Adrenal gland (tissue), 12 donors: ENCODE data around the gene SLC1A5. TPM values are rescaled to one million over a fixed set of nuclear protein-coding genes. Genes with fewer than 3 reads are reported as not detected.

Experiments used
- DNase-seq, 7 donors: peaks; one replicate each; pipeline ENCODE4 v3.0.0-alpha.2; 2019 to 2020
- H3K27ac ChIP-seq, 5 donors: fragments of 200-600 bp; sonication (generic) in 4 of 5; 1 replicate in 3 of 5; 2 replicates in 2 of 5; pipeline versions ENCODE4 v1.5.1 to v1.8.0; 2016 to 2020; ENCODE audit warnings: mild to moderate bottlenecking in 1 of 5
- H3K27me3 ChIP-seq: fragments of 200-600 bp; 2 replicates; pipeline ENCODE4 v1.8.0; 2021
- H3K36me3 ChIP-seq, 2 donors: fragments of 200-600 bp; replicated peaks in 1 of 2; 1 replicate in 1 of 2; 2 replicates in 1 of 2; pipeline versions ENCODE4 v1.5.1 to v1.8.0; 2018 to 2022
- H3K4me1 ChIP-seq, 2 donors: fragments of 200-600 bp; replicated peaks in 1 of 2; 1 replicate in 1 of 2; 2 replicates in 1 of 2; pipeline versions ENCODE4 v1.5.1 to v1.8.0; 2018 to 2021
- H3K4me3 ChIP-seq, 4 donors: fragments of 200-600 bp; sonication (generic) in 3 of 4; one replicate each; pipeline ENCODE4 v1.5.1; 2016 to 2018
- H3K9me3 ChIP-seq, 3 donors: fragments of 200-600 bp; sonication (generic) in 1 of 3; replicated peaks in 1 of 3; 1 replicate in 2 of 3; 2 replicates in 1 of 3; pipeline versions ENCODE4 v1.5.1 to v1.8.0; 2016 to 2021
- CTCF ChIP-seq, 6 experiments: fragments of 450-650 bp in 4 of 6; fragments of 200-600 bp in 2 of 6; sonication (generic) in 1 of 6; IDR thresholded peaks; 1 replicate in 5 of 6; 2 replicates in 1 of 6; pipeline versions ENCODE4 v1.5.1 to v1.8.0; 2016 to 2021; ENCODE audit warnings: antibody characterized with exemption in 6 of 6, mild to moderate bottlenecking in 2 of 6, moderate library complexity in 1 of 6
- POLR2A ChIP-seq, 2 donors: fragments of 450-650 bp; IDR thresholded peaks; one replicate each; pipeline ENCODE4 v1.6.1; 2017; ENCODE audit warnings: antibody characterized with exemption in 2 of 2, mild to moderate bottlenecking in 2 of 2, moderate library complexity in 1 of 2
- WGBS, 4 donors: extraction: QIAGEN DNeasy Blood & Tissue Kit in 2 of 4; methylation state at CpG; one replicate each; pipeline versions ENCODE4 v1.1.5 to v1.1.7; 2013 to 2017; 5-methylcytosine and 5-hydroxymethylcytosine counted together
- intact Hi-C, 2 donors: fragments of 100-400 bp; cut with DNase I; formaldehyde crosslinking; loops; one replicate each; pipeline versions ENCODE4 v1.14.1 to v1.15.0; 2022 to 2023
- polyA plus RNA-seq, 3 donors: library from polyadenylated mRNA; stranded (reverse); fragments of 200-250 nt in 2 of 3; fragments of 350-450 nt in 1 of 3; fragmentation: Illumina TruSeq in 1 of 3; extraction: RNeasy Lipid Tissue Mini Kit (QIAGEN cat#74804) in 1 of 3; gene quantifications; one replicate each; pipeline ENCODE4 v1.2.3, GENCODE V29; 2013 to 2014
- small RNA-seq, 2 donors: library from RNA; depleted of rRNA; stranded (forward); fragments of <200 nt; gene quantifications; one replicate each; pipeline ENCODE3, GENCODE V24; 2016
- total RNA-seq, 9 donors: library from RNA; depleted of rRNA in 4 of 9; stranded (reverse); fragments of >200 nt in 4 of 9; fragments of 120-200 nt in 1 of 9; fragmentation: NEBNext Ultra II Directional in 1 of 9; extraction: Animal tissue kit (Norgen Biotek cat#: 25700) in 1 of 9; gene quantifications; one replicate each; pipeline versions ENCODE4 v1.1.0 to v1.2.4, GENCODE V29; 2013 to 2023
- donor health status: healthy with polysubstance abuse.
- donor health status: Bipolar disorder and iron deficiency.
- donor health status: DM: yes; HTN: yes; CAD: no.
- donor health status: DM: no; HTN: no; CAD: no.
- donor health status: DM: no; HTN: no; CAD: no.
- donor health status: DM: yes; HTN: yes; CAD: no.

The SLC1A5 gene
- total and polyA plus RNA-seq, 12 donors = 4.7 to 56.9 (median 28.5) TPM

GRCh38 chr19:46726551-46726950 is 61.8 kb downstream of the SLC1A5 start:
- TF ChIP-seq CTCF (IDR thresholded peaks at IDR 0.05) (no peak), POLR2A (IDR thresholded peaks at IDR 0.05) (no peak)

GRCh38 chr19:46725859-46726393 is 62.5 kb downstream of the SLC1A5 start:
- no peak for DNase-seq
- intact Hi-C loops = no loop called here
- H3K9me3 ChIP-seq = no peaks in the 10 kb centered on the region
- WGBS, 4 donors = 69 to 84% (median 75%) methylated on average over 9 of the region's 9 CpGs
- peak overlapping the region in 1 of 5 donors; percentile 17 for H3K27ac ChIP-seq
- H3K36me3 ChIP-seq = peaks cover 0 to 95% of the 10 kb centered on the region in 2 donors
- peaks cover 7 to 33% of the 10 kb centered on the region in 2 donors for H3K4me1 ChIP-seq
- TF ChIP-seq CTCF (IDR thresholded peaks at IDR 0.05) = no peak
- TF ChIP-seq POLR2A (IDR thresholded peaks at IDR 0.05) = no peak
- H3K27me3 ChIP-seq = no peaks in the 10 kb centered on the region
- H3K4me3 ChIP-seq = no peak overlapping the region

More at GRCh38 chr19:46726551-46726950, 61.8 kb downstream of the SLC1A5 start:
- Histone ChIP-seq H3K27ac (peak overlapping the region in 2 of 5 donors; percentile 17 to 73), H3K27me3 (no peaks in the 10 kb centered on the region), H3K9me3 (no peaks in the 10 kb centered on the region), H3K4me1 (peaks cover 11 to 39% of the 10 kb centered on the region in 2 donors), H3K36me3 (peaks cover 0 to 90% of the 10 kb centered on the region in 2 donors), H3K4me3 (no peak overlapping the region)
- intact Hi-C loops = no loop called here
- 74 to 88% (median 83%) methylated on average over 6 to 10 of the region's 10 CpGs for WGBS, 4 donors
- DNase-seq = no peak

- no peaks in the 10 kb centered on the region for H3K27me3 ChIP-seq
- no peak overlapping the region for H3K27ac ChIP-seq
- H3K4me3 ChIP-seq = no peak overlapping the region
- no peaks in the 10 kb centered on the region for H3K9me3 ChIP-seq
- H3K36me3 ChIP-seq = peaks cover 0 to 97% of the 10 kb centered on the region in 2 donors
- DNase-seq = no peak
- WGBS, 4 donors = 88 to 94% (median 92%) methylated on average over 16 to 26 of the region's 26 CpGs
- no peak for TF ChIP-seq POLR2A (IDR thresholded peaks at IDR 0.05)
- intact Hi-C loops = no loop called here
- peaks cover 0 to 26% of the 10 kb centered on the region in 2 donors for H3K4me1 ChIP-seq
Measured at GRCh38 chr19:46725036-46725820, 63.2 kb downstream of the SLC1A5 start.

Small RNA genes within 50 kb of the gene (small RNA-seq; reads per million reads assigned to genes)
- 0 reads per million in 2 donors for gene AC008622.3
- 0 reads per million in 2 donors for gene HNRNPMP2
- gene RF00019 = 0 reads per million in 2 donors

Other genes with a start within 250 kb of the SLC1A5 start
- 100 to 1,000 TPM; 177 to 334 (median 271) TPM for gene CALM3, start 187.3 kb downstream of the SLC1A5 start, total RNA-seq
- 100 to 1,000 TPM; 219 to 579 (median 372) TPM for gene CALM3, start 187.3 kb downstream of the SLC1A5 start, polyA plus RNA-seq
- 10 to 100 TPM in 4 of 9 donors, 1 to 10 TPM in 4, under 1 TPM in 1; 0.94 to 24.8 (median 9.0) TPM for gene PTGIR, start 163.5 kb downstream of the SLC1A5 start, total RNA-seq
- 10 to 100 TPM in 2 of 3 donors, 1 to 10 TPM in 1; 2.5 to 21.1 (median 11.6) TPM for gene PTGIR, start 163.5 kb downstream of the SLC1A5 start, polyA plus RNA-seq
- 1 to 10 TPM in 1 of 9 donors, not detected in 8; 3.9 TPM for gene GNG8, start 152.4 kb downstream of the SLC1A5 start, total RNA-seq
- not detected for gene GNG8, start 152.4 kb downstream of the SLC1A5 start, polyA plus RNA-seq
- gene DACT3, start 127.4 kb downstream of the SLC1A5 start, total RNA-seq = 1 to 10 TPM; 1.7 to 9.8 (median 4.0) TPM
- gene DACT3, start 127.4 kb downstream of the SLC1A5 start, polyA plus RNA-seq = 1 to 10 TPM; 2.3 to 3.8 (median 2.6) TPM
- gene PRKD2, start 71.5 kb downstream of the SLC1A5 start, total RNA-seq = 10 to 100 TPM in 8 of 9 donors, 1 to 10 TPM in 1; 7.7 to 37.0 (median 23.7) TPM
- 10 to 100 TPM in 2 of 3 donors, 1 to 10 TPM in 1; 6.8 to 77.1 (median 53.7) TPM for gene PRKD2, start 71.5 kb downstream of the SLC1A5 start, polyA plus RNA-seq
- 10 to 100 TPM in 8 of 9 donors, 1 to 10 TPM in 1; 9.6 to 31.2 (median 16.7) TPM for gene FKRP, start 42.5 kb downstream of the SLC1A5 start, total RNA-seq
- gene FKRP, start 42.5 kb downstream of the SLC1A5 start, polyA plus RNA-seq = 10 to 100 TPM in 2 of 3 donors, 1 to 10 TPM in 1; 5.5 to 19.1 (median 13.6) TPM
- 10 to 100 TPM; 38.4 to 85.7 (median 66.2) TPM for gene STRN4, start 42.1 kb downstream of the SLC1A5 start, total RNA-seq
- 10 to 100 TPM; 22.3 to 92.8 (median 65.3) TPM for gene STRN4, start 42.1 kb downstream of the SLC1A5 start, polyA plus RNA-seq
- 100 to 1,000 TPM; 123 to 216 (median 189) TPM for gene AP2S1, start 62.3 kb upstream of the SLC1A5 start, total RNA-seq
- gene AP2S1, start 62.3 kb upstream of the SLC1A5 start, polyA plus RNA-seq = 100 to 1,000 TPM in 1 of 3 donors, 10 to 100 TPM in 2; 91.1 to 149 (median 99.3) TPM
- gene ARHGAP35, start 72.4 kb upstream of the SLC1A5 start, total RNA-seq = 10 to 100 TPM; 27.0 to 48.3 (median 40.3) TPM
- 10 to 100 TPM in 2 of 3 donors, 1 to 10 TPM in 1; 7.0 to 24.1 (median 22.3) TPM for gene ARHGAP35, start 72.4 kb upstream of the SLC1A5 start, polyA plus RNA-seq
- gene NPAS1, start 231.2 kb upstream of the SLC1A5 start, total RNA-seq = 1 to 10 TPM in 3 of 9 donors, under 1 TPM in 4, not detected in 2; 0.28 to 3.5 (median 0.39) TPM
- gene NPAS1, start 231.2 kb upstream of the SLC1A5 start, polyA plus RNA-seq = 1 to 10 TPM in 1 of 3 donors, under 1 TPM in 1, not detected in 1; 0.84 to 3.1 TPM